GM21423 (cell line): ENCODE measurements around the gene ADAMTS9.

Source experiments
- ATAC-seq: cut with Tn5 transposase; IDR thresholded peaks from one replicate; pipeline ENCODE4 v1.9.1; 2021; ENCODE audit warnings: mild to moderate bottlenecking, moderate library complexity; ENCODE audit not compliant: unreplicated experiment

Gene ADAMTS9

GRCh38 chr3:64685800-64686445, 1.9 kb downstream of the ADAMTS9 start:
- ATAC-seq: peak; percentile 47

- ATAC-seq: peak; percentile 15
These were observed 2.4 kb downstream of the ADAMTS9 start for GRCh38 chr3:64685331-64685799.

- ATAC-seq: no peak
These were observed 3.0 kb downstream of the ADAMTS9 start for GRCh38 chr3:64684715-64685261.

- no peak for ATAC-seq
These were observed 6.0 kb downstream of the ADAMTS9 start for GRCh38 chr3:64681827-64682226.

GRCh38 chr3:64681015-64681414, 6.8 kb downstream of the ADAMTS9 start:
- no peak for ATAC-seq

- ATAC-seq: no peak
These were observed 7.5 kb downstream of the ADAMTS9 start for GRCh38 chr3:64680334-64680733.

- no peak for ATAC-seq
These were observed 9.7 kb downstream of the ADAMTS9 start for GRCh38 chr3:64677961-64678716.

- no peak for ATAC-seq
These were observed 11.0 kb downstream of the ADAMTS9 start for GRCh38 chr3:64676831-64677230.

GRCh38 chr3:64675687-64676247, 12.0 kb downstream of the ADAMTS9 start:
- no peak for ATAC-seq

GRCh38 chr3:64674591-64675076, 13.2 kb downstream of the ADAMTS9 start:
- no peak for ATAC-seq

- ATAC-seq: no peak
These were observed 14.6 kb downstream of the ADAMTS9 start for GRCh38 chr3:64673159-64673715.

- ATAC-seq: no peak
These were observed 19.0 kb downstream of the ADAMTS9 start for GRCh38 chr3:64668582-64669510.

- no peak for ATAC-seq
These were observed 19.8 kb downstream of the ADAMTS9 start for GRCh38 chr3:64667887-64668581.

GRCh38 chr3:64667138-64667537, 20.7 kb downstream of the ADAMTS9 start:
- no peak for ATAC-seq

- no peak for ATAC-seq
These were observed 21.6 kb downstream of the ADAMTS9 start for GRCh38 chr3:64666171-64666588.

GRCh38 chr3:64664397-64664796, 23.4 kb downstream of the ADAMTS9 start:
- ATAC-seq: no peak

- no peak for ATAC-seq
These were observed 28.2 kb downstream of the ADAMTS9 start for GRCh38 chr3:64659617-64659978.

- ATAC-seq: no peak
These were observed 29.8 kb downstream of the ADAMTS9 start for GRCh38 chr3:64658001-64658400.

GRCh38 chr3:64656544-64656943, 31.3 kb downstream of the ADAMTS9 start:
- no peak for ATAC-seq

GRCh38 chr3:64655160-64655559, 32.6 kb downstream of the ADAMTS9 start:
- no peak for ATAC-seq
